DMS153 (cell line): ENCODE data around the gene SHISA4.
"Not testable (repeated sequence)": the region's sequence is repeated elsewhere in the genome, so short reads cannot be mapped to it uniquely, and the experiment has no call there.

Source experiments
- DNase-seq: peaks from one replicate; lab custom pipeline; 2025; lab: John Stamatoyannopoulos, UW

The SHISA4 gene

GRCh38 chr1:201899683-201900429 lies 11.2 kb downstream of the SHISA4 start:
- no peak for DNase-seq

GRCh38 chr1:201900476-201900875 lies 11.8 kb downstream of the SHISA4 start:
- DNase-seq = no peak

GRCh38 chr1:201901036-201901435 lies 12.3 kb downstream of the SHISA4 start:
- DNase-seq = not testable (repeated sequence)

- no peak for DNase-seq
Measured at GRCh38 chr1:201902198-201902597, 13.5 kb downstream of the SHISA4 start.

- DNase-seq = no peak
Measured at GRCh38 chr1:201903135-201903534, 14.4 kb downstream of the SHISA4 start.

- DNase-seq = no peak
Measured at GRCh38 chr1:201904579-201904978, 15.9 kb downstream of the SHISA4 start.

GRCh38 chr1:201905234-201905890 lies 16.7 kb downstream of the SHISA4 start:
- no peak for DNase-seq

GRCh38 chr1:201906336-201906735 lies 17.6 kb downstream of the SHISA4 start:
- no peak for DNase-seq

GRCh38 chr1:201907621-201908020 lies 18.9 kb downstream of the SHISA4 start:
- DNase-seq = no peak

GRCh38 chr1:201911826-201912571 lies 23.3 kb downstream of the SHISA4 start:
- no peak for DNase-seq

- no peak for DNase-seq
Measured at GRCh38 chr1:201912832-201913231, 24.1 kb downstream of the SHISA4 start.

GRCh38 chr1:201914456-201915235 lies 25.9 kb downstream of the SHISA4 start:
- no peak for DNase-seq

- DNase-seq = peak; percentile 21
Measured at GRCh38 chr1:201916649-201917249, 28.1 kb downstream of the SHISA4 start.

- DNase-seq = no peak
Measured at GRCh38 chr1:201917362-201918033, 28.8 kb downstream of the SHISA4 start.

GRCh38 chr1:201918343-201918742 lies 29.6 kb downstream of the SHISA4 start:
- no peak for DNase-seq

GRCh38 chr1:201921952-201922558 lies 33.4 kb downstream of the SHISA4 start:
- DNase-seq = no peak

GRCh38 chr1:201925301-201925567 lies 36.5 kb downstream of the SHISA4 start:
- no peak for DNase-seq

- DNase-seq = no peak
Measured at GRCh38 chr1:201925981-201926645, 37.4 kb downstream of the SHISA4 start.

GRCh38 chr1:201928266-201928665 lies 39.6 kb downstream of the SHISA4 start:
- no peak for DNase-seq

- no peak for DNase-seq
Measured at GRCh38 chr1:201930137-201930536, 41.4 kb downstream of the SHISA4 start.
